GM19438 (cell line): ENCODE data around the gene RBM45.

Experiments
- ATAC-seq: cut with Tn5 transposase; IDR thresholded peaks from one replicate; pipeline ENCODE4 v1.9.1; 2021; ENCODE audit warnings: low read depth; ENCODE audit not compliant: unreplicated experiment

The RBM45 gene

GRCh38 chr2:178157574-178157973 is 45.3 kb downstream of the RBM45 start:
- ATAC-seq: no peak

GRCh38 chr2:178159966-178160365 is 47.7 kb downstream of the RBM45 start:
- no peak for ATAC-seq

- no peak for ATAC-seq
Observed at GRCh38 chr2:178160601-178161000, 48.4 kb downstream of the RBM45 start.

GRCh38 chr2:178163395-178163794 is 51.2 kb downstream of the RBM45 start:
- no peak for ATAC-seq

GRCh38 chr2:178163911-178164310 is 51.7 kb downstream of the RBM45 start:
- ATAC-seq: no peak

- ATAC-seq: no peak
Observed at GRCh38 chr2:178173657-178174056, 61.4 kb downstream of the RBM45 start.

GRCh38 chr2:178177066-178177679 is 64.9 kb downstream of the RBM45 start:
- ATAC-seq: no peak
